NT2/D1 (cell line): ENCODE data around the gene THY1.

Experiments
- DNase-seq: peaks from one replicate; pipeline ENCODE4 v3.0.0-alpha.2; 2011; ENCODE audit warnings: low read depth, low spot score
- H3K27me3 ChIP-seq: 2 replicates; pipeline ENCODE4 v1.6.0; 2011; ENCODE audit warnings: mild to moderate bottlenecking; ENCODE audit not compliant: insufficient read length, insufficient read depth
- H3K36me3 ChIP-seq: 2 replicates; pipeline ENCODE4 v1.6.1; 2011; ENCODE audit warnings: mild to moderate bottlenecking, low read length, mixed read lengths; ENCODE audit not compliant: insufficient read depth, insufficient read length
- H3K4me1 ChIP-seq: 2 replicates; pipeline ENCODE4 v1.5.1; 2011; ENCODE audit not compliant: insufficient read depth, insufficient read length
- H3K4me3 ChIP-seq: 2 replicates; pipeline ENCODE4 v1.5.1; 2011; ENCODE audit warnings: low read depth; ENCODE audit not compliant: insufficient read length
- H3K9ac ChIP-seq: 2 replicates; pipeline ENCODE4 v1.6.0; 2011; ENCODE audit warnings: low read depth; ENCODE audit not compliant: insufficient read length
- H3K9me3 ChIP-seq: 2 replicates; pipeline ENCODE4 v1.5.1; 2011; ENCODE audit warnings: mild to moderate bottlenecking, low read length; ENCODE audit not compliant: insufficient read depth
- SUZ12 ChIP-seq: IDR thresholded peaks from 2 replicates; pipeline ENCODE4 v1.6.1; 2011; ENCODE audit not compliant: insufficient read length, insufficient read depth; ENCODE audit errors: extremely low read depth
- YY1 ChIP-seq: IDR thresholded peaks from 2 replicates; pipeline ENCODE4 v1.6.1; 2011; ENCODE audit not compliant: insufficient read length, insufficient read depth
- ZNF274 ChIP-seq: IDR thresholded peaks from 2 replicates; pipeline ENCODE4 v1.6.1; 2011; ENCODE audit warnings: mild to moderate bottlenecking, low read depth, low read length

Gene THY1

DNA sequence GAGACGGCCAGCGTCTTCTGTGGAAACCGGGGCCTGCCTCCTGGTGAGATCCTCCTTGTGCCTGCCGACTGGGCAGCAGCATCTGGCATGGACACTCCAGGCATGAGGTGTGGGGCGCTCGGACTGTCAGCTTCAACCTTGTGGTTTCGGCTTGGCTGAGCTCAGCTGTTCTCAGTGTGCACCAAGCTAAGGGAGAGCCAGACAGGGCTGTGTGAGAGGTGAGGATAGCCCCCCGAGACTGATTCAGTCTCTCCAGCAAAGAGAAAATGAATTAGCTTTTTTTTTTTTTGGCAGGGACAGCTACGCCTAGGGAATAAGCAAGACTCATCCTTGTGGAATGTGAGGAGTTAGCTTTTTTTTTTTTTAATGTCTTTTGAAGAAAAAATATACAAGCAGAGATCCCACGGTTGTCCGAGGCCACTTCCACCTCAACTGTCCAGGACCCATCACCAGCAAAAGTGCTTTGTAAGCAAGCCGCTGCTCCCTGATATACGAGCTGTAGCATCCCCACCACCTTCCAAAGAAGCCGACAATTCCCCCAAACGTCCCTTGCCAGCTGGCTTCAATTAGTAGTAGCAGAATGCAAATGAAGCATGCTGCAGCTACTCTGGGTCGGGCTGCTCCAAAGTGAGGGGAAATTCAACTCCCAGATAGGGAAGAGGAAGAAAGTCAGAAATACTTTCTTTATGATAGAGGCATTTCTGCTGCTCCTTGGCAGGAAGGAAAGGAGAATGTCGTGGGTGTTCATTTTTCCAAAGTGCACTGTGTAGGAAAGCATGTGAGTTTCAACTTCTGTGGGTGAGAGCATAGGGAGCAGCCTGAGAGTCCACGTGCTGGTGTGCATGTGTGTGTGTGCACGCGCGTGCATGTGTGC is 9.7 kb upstream of the THY1 start:
- no peak for DNase-seq

DNA sequence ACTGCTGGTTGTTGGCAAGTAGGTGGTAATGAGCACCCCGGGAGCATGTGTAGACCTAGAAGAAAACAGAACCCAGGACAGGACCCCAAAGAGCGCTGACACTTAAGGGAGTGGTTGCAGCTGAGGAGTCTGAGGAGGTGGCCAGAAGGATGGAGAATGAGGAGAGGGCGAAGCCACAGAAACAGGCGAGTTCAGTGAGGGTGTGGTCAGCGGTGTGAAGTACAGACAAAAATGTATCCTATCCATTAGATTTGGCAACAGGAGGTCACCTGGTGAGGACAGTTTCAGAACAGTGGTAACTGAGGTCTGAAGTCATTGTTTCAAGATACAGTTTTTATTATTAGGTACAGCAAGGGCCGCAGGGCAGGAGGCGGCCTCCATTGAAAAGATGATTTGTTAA is 8.6 kb upstream of the THY1 start:
- peaks cover 10% of the 10 kb centered on the region for H3K4me1 ChIP-seq
- H3K27me3 ChIP-seq = no peaks in the 10 kb centered on the region
- no peaks in the 10 kb centered on the region for H3K36me3 ChIP-seq
- DNase-seq = no peak
- no peaks in the 10 kb centered on the region for H3K9me3 ChIP-seq
- no peak overlapping the region for H3K9ac ChIP-seq
- no peak overlapping the region for H3K4me3 ChIP-seq
- TF ChIP-seq SUZ12 = no peak
- TF ChIP-seq YY1 = no peak
- no peak for TF ChIP-seq ZNF274

More for the DNA sequence above, 9.7 kb upstream of the THY1 start:
- Histone ChIP-seq H3K9ac (peak overlapping the region; percentile 42), H3K4me1 (peaks cover 10% of the 10 kb centered on the region), H3K9me3 (no peaks in the 10 kb centered on the region), H3K4me3 (no peak overlapping the region), H3K36me3 (no peaks in the 10 kb centered on the region), H3K27me3 (no peaks in the 10 kb centered on the region)
- TF ChIP-seq ZNF274 (no peak), SUZ12 (no peak), YY1 (no peak)

DNA sequence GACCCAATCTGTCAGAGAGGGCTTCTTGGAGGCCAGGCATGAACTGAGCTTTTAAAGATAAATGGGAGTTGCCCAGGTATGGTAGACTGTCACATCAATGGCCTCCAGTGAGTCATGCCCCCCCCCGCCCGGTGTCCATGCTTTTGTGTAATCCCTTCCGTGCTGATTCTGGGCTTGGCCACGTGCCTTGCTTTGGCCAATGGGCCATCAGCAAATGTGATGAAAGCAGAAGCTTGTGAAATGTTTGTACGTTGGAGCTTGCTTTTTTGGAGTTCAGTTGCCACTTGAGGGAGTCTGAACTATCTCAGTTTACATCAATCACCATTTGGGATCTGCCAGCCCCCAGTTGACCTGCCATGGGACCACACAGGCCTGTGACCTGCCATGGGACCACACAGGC is 4.3 kb upstream of the THY1 start:
- Histone ChIP-seq H3K27me3 (no peaks in the 10 kb centered on the region), H3K4me3 (no peak overlapping the region), H3K4me1 (peaks cover 14% of the 10 kb centered on the region), H3K9me3 (no peaks in the 10 kb centered on the region), H3K36me3 (no peaks in the 10 kb centered on the region), H3K9ac (no peak overlapping the region)
- no peak for DNase-seq
- TF ChIP-seq SUZ12 = no peak
- TF ChIP-seq YY1 = no peak
- no peak for TF ChIP-seq ZNF274

DNA sequence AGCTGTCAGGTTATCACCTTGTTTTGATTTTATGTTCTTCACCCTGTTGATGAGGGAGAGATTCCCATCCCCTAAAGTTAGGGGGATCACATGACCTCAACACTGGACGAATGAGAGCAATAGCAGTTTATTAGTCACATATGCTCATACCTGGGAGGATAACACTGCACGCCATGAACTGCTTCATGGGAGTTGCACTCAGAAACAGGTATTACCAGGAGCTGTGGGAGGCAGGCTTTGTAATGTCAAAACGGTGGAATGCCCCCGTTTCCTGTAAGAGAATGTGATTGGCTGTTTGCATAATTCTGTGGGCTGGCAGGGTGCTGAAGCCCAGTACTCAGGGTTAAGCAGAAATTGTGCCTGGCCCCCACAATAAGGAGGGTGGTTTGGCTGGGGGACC is 3.2 kb upstream of the THY1 start:
- Histone ChIP-seq H3K4me3 (no peak overlapping the region), H3K4me1 (peaks cover 9% of the 10 kb centered on the region), H3K9ac (no peak overlapping the region), H3K27me3 (no peaks in the 10 kb centered on the region), H3K9me3 (no peaks in the 10 kb centered on the region), H3K36me3 (peaks cover 5% of the 10 kb centered on the region)
- no peak for DNase-seq
- TF ChIP-seq YY1 (no peak), ZNF274 (no peak), SUZ12 (no peak)

DNA sequence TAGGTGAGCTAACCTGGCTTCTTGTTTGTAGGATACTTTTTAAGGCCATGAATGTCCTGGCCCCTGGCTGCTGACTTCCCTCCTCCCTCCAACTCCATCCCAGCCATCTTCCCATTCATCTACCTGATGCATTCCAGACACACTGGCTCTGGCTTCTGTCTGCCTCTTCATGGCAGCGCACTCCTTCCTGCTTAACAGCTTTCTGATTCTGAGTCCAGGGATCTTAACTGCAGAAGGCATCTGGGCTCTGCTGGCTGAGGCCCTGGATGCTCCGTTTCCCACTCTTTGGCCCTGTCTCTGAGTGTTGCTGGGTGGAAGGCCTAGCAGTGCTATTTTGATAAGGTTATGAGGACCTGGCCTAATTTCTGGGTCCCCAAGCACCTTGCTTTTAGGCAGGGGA is 1.8 kb upstream of the THY1 start:
- peaks cover 18% of the 10 kb centered on the region for H3K4me1 ChIP-seq

DNA sequence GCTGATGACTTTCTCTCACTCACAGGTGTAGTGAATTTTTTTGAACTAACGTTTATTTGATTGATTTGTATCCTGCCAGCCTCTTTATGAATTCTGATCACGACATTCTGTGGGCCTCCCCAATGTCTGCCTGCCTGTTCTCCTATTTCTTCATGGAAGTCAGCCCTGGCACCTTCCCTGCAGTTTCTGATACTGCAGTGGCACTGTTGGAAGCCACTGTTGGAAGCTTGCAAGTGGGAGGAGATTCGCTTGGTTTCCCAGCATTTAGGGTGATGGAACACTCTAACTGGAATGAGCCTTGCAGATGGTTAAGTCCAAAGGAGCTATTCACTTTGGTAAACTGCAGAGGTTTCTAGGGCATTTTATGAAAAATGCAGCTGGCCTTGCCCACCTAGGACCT is 1.3 kb upstream of the THY1 start:
- no peaks in the 10 kb centered on the region for H3K27me3 ChIP-seq
- no peak for DNase-seq
- H3K4me1 ChIP-seq = peaks cover 18% of the 10 kb centered on the region
- H3K9ac ChIP-seq = no peak overlapping the region
- TF ChIP-seq ZNF274 (no peak), SUZ12 (no peak), YY1 (no peak)
- H3K9me3 ChIP-seq = no peaks in the 10 kb centered on the region
- peaks cover 23% of the 10 kb centered on the region for H3K36me3 ChIP-seq
- H3K4me3 ChIP-seq = no peak overlapping the region

More for the DNA sequence above, 1.8 kb upstream of the THY1 start:
- TF ChIP-seq YY1 = no peak
- H3K36me3 ChIP-seq = peaks cover 18% of the 10 kb centered on the region
- no peak overlapping the region for H3K4me3 ChIP-seq
- no peaks in the 10 kb centered on the region for H3K27me3 ChIP-seq
- DNase-seq = no peak
- no peak overlapping the region for H3K9ac ChIP-seq
- no peaks in the 10 kb centered on the region for H3K9me3 ChIP-seq

DNA sequence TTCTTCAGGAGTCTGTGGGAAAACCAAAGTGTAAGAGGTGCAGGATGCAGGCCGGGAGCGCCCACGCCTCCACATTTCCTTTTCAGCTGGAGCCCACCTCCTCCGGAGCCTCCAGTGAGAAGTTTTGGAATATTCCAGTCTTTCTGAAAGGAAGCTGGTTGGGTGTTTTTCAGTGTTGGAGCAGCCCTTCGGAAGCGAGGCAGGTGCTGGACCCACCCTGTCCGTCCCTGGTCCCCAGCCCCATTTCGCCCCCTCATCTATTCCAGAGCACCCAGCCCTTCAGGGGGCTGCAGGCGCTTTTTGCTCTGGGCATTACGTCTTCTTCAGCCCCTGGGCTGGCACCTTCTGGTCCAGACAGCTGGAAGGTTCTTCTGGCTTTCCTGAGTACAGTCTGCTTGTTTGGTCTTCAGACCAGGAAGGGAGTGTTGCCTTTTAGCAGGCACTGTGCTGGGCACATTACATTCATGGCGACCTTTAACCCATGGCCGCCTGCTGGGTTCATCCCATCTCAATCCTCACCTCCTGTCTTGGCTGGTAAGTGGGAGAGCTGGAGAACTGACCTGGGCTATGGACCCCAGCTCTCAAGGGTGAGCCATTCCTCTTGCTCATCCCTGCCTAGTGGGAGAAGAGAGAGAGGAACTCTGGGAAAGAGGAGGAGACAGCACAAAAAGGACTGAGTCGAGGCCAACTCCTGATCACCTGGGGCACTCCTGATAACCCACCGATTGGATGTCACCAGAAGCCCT is 710 bp upstream of the THY1 start:
- DNase-seq = no peak
- H3K4me3 ChIP-seq = peak overlapping the region; percentile 79
- peaks cover 29% of the 10 kb centered on the region for H3K36me3 ChIP-seq
- peak overlapping the region; percentile 54 for H3K9ac ChIP-seq
- H3K27me3 ChIP-seq = no peaks in the 10 kb centered on the region
- TF ChIP-seq ZNF274 = no peak
- no peak for TF ChIP-seq YY1
- TF ChIP-seq SUZ12 = no peak
- H3K9me3 ChIP-seq = no peaks in the 10 kb centered on the region
- peaks cover 18% of the 10 kb centered on the region for H3K4me1 ChIP-seq
